NCI-H82 (cell line): ENCODE data around the gene RSPH10B2.
"Not testable (repeated sequence)": the region's sequence is repeated elsewhere in the genome, so short reads cannot be mapped to it uniquely, and the experiment has no call there.

Experiments
- DNase-seq: peaks from one replicate; lab custom pipeline; 2025; lab: John Stamatoyannopoulos, UW

Gene RSPH10B2

GRCh38 chr7:6792113-6792872 is 38.4 kb downstream of the RSPH10B2 start:
- DNase-seq = not testable (repeated sequence)

DNA sequence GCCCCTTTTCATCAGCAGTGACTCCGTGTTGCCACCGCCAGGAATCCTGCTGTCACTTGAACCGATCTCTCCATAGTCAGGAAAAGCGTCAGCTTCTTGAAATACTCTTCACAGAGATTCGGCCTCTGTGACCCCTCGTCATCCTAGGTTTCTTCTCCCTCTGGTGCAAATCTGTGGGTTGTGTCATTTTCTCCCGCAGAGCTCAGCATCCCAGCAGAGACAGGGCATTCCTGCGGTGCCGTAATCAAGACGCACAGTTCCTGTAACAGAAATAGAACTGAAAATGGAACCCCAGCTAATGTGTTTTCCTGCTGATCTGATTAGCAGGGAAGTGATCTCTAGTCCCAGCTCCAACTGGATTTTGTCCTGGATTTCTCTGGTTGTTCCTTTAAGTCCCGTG is 40.4 kb downstream of the RSPH10B2 start:
- not testable (repeated sequence) for DNase-seq

GRCh38 chr7:6797218-6797617 is 43.3 kb downstream of the RSPH10B2 start:
- not testable (repeated sequence) for DNase-seq

DNA sequence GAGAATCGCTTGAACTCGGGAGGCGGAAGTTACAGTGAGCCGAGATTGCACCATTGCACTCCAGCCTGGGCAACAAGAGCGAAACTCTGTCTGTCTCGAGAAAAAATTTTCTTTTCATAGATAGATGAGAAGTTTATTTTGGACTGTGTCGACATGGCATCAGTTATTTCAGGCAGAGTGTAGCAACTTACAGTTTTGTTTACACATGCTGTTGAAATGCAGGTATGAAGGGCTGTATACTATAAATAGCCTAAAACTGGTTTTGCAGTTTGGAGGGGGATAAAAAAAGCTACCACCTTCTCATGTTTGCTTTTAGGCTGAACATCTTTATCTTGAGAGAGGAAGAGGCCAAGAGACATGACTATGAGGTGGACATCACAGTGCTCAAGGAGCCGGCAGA is 44.1 kb downstream of the RSPH10B2 start:
- not testable (repeated sequence) for DNase-seq

DNA sequence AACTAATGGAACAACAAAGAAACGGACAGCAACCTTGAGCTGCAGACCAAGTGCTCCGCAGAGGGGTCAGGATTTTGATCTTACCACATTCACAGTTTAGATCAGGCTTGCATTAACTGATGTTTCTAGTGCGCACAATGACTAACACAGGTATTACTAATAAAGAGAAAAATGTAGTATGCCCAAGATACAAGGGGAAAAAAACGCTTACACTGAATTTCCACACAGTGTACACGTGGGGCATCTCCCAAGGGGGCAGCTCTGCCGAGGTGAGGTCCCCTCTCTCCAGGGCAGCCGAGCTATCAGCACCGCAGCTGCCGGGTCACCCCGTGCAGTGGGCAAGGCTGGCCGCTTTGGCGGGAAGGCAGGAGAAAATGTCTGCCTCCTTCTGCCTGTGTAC is 46.0 kb downstream of the RSPH10B2 start:
- not testable (repeated sequence) for DNase-seq

DNA sequence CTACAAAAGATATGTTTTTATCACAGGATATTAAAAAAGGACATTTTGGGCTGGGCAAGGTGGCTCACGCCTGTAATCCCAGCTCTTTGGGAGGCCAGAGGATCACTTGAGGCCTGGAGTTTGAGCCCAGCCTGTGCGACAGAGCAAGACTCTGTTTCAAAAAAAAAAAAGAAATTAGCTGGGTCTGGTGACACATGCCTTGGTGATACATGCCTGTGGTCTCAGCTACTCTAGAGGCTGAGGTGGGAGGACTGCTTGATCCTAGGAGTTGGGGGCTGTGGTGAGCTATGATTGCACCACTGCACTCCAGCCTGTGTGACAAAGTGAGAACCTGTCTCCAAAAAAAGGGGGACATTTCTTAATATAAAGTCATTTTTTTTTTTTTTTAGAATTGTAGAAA is 46.4 kb downstream of the RSPH10B2 start:
- DNase-seq = not testable (repeated sequence)

DNA sequence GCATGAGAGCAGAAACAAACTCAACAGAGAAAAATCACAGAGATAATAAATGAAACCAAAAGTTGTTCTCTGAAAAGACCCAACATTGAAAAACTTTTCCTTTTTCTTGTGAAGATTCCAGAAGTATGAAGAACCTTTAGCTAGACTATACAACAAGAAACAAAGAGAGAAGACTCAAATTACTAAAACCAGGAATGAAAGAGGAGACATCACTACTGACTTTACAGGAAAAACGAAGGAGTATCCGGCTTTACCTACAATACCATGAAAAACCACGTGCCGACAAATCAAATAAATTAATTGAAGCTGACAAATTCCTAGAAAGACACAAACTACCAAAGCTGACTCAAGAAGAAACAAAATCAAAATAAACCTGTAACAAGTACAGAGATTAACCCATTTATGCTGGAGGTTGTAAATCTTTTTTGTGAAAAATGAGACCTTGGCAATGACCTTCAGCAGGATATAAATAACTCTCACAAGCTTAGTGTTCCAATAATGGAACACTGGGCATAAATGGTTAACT is 53.6 kb downstream of the RSPH10B2 start:
- not testable (repeated sequence) for DNase-seq

DNA sequence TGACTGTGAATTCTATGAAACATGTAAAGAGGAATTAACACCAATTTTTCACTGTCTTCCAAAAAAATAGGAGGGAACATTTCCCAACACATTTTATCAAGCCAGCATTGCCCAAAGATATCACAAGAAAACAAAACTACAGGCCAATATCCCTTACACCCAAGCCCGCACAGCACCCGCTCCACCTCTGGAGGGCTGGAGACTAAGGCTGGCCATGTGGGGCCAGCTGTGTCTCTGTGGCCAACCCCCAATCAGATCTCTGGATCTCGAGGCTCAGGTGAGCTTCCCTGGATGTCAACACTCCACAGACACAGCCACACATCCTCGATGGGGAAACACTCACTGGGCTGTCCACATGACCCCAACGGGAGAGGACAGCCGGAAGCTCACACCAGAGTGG is 54.1 kb downstream of the RSPH10B2 start:
- not testable (repeated sequence) for DNase-seq

DNA sequence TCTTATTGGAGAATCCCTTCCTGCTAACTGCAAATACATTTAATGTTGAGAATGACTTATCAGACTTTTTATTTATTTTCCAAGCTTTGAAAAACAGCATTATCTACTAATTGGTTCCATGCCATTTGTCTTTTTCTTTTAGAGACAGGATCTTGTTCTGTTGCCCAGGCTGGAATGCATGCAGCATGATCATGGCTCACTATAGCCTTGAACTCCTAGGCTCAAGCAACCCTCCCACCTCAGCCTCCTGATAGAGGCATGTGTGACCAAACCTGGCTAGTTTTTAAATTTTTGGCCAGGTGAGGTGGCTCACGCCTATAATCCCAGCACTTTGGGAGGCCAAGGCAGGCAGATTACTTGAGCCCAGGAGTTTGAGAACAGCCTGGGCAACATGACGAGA is 59.1 kb downstream of the RSPH10B2 start:
- DNase-seq = not testable (repeated sequence)

- DNase-seq = not testable (repeated sequence)
Measured at GRCh38 chr7:6815470-6815869, 61.6 kb downstream of the RSPH10B2 start.

GRCh38 chr7:6821622-6822021 is 67.7 kb downstream of the RSPH10B2 start:
- not testable (repeated sequence) for DNase-seq

DNA sequence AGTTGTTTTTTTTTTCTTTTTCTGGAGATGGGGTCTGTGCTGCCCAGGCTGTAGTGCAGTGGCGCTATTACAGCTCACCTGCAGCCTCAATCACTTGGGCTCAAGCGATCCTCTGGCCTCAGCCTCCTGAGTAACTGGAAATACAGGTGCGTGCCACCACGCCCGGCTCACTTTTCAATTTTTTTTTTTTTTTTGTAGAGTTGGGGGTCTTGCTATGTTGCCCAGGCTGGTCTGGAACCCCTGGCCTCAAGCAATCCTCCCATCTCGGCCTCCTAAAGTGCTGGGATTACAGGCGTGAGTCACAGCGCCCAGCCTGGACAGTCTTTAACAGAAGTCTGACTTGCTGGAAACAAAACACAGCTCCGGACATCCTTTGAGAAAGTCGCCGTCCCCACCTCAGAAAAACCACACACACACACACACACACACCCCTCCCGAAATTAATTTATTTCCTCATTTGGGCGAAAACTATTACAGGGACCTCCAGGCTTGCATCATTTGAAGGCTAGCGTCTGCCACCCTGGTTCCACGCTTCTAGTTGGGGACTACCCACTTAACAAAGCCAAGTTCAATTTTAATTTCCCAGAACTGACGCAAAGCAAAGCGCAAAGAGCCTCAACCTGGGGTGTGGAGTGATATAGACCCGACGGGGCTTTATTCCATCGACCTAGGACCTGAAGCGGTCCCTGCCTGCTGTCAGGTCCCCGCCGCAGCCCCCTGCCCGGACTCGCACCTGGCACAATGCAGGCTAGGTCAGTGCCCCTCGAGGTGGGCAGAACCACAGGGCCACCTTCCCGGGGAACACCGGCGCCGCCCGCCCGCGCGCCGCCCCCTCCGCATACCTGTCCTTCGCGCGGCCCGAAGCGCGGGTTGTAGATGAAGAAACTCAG is 71.6 kb downstream of the RSPH10B2 start:
- not testable (repeated sequence) for DNase-seq

DNA sequence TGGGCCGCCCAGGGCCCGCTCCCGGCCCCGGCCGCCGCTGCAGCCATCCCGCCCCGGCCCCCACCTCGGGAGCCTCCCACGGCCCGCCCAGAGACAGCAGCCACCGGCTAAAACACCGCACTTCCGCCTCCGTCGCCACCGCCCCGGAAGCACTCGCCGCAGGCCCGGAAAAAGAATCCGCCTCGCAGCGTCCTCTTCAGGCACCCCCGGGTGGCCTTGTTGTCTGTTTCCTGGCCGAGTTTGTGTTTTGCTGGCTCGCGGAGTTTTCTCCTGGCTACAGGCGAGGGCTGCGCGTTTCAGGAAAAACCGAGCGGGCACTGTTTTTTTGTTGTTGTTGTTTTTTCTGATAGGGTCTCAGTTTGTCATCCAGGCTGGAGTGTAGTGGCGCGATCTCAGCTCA is 72.2 kb downstream of the RSPH10B2 start, which contains the start of gene CCZ1B:
Gene CCZ1B (minus strand): TSS at position 125 of the 400 bp plus-strand sequence. CDS start 78 bp downstream, at position 47.
- peak; percentile 80 for DNase-seq

GRCh38 chr7:6827180-6827579 is 73.3 kb downstream of the RSPH10B2 start:
- peak; percentile 94 for DNase-seq

GRCh38 chr7:6829616-6830015 is 75.7 kb downstream of the RSPH10B2 start:
- not testable (repeated sequence) for DNase-seq

DNA sequence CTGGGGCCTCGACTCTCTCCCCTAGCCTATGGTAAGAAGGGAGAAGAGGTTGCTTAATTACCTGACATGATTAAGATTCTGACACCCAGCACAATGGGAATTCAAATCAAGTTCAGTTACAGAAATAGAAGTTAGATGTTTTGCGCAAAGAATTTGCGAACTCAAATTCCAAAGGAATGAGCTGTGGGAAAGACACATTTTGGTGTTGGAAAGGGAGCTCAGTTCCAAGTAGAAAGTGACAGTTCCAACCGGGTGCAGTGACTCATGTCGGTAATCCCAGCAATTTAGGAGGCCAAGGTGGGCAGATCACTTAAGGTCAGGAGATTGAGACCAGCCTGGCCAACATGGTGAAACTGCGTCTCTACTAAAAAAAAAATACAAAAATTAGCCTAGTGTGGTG is 76.1 kb downstream of the RSPH10B2 start:
- DNase-seq = not testable (repeated sequence)

DNA sequence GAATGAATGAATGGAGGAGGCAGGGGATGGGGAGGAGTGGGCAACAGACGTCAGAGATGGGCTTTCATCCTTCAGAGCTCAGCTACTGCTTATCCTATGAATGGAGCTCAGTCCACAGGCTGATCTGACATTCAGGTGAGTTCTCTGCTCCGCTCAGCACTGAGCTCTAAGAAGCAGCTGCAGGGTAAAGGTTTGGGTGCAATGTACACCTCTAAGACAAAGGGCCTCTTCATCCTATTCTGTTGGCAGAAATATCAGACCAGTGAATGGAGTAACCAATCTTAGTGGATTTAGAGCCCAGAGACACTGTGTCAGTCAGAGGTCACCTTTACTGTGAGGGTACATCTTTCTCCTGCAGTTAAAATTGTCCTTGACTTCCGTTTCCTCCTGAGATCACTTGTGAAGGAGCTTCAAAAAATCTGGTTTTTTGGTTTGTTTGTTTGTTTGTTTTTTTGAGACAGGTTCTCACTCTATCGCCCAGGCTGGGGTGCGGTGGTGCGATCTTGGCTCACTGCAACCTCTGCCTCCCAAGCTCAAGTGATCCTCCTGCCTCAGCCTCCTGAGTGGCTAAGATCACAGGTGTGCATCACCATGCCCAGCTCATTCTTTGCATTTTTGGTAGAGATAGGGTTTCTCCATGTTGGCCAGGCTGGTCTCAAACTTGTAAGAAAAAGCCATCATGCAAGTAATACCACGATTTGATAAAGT is 77.3 kb downstream of the RSPH10B2 start:
- DNase-seq = no peak

DNA sequence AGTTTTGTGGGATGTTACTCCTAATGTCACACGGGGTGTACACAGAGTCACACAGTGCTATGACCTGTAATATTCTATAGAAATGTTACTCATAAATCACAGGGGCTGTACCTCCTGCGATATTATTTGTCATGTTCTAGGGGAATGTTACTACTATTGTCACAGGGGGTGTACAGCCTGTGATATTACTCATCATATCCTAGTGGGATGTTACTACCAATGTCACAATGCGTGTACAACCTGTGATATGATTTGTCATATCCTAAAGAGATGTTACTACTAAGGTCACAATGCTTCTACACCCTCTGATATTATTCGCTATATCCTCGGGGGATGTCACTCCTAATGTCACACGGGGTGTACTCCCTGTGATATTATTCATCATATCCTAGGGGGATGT is 79.7 kb downstream of the RSPH10B2 start:
- no peak for DNase-seq

DNA sequence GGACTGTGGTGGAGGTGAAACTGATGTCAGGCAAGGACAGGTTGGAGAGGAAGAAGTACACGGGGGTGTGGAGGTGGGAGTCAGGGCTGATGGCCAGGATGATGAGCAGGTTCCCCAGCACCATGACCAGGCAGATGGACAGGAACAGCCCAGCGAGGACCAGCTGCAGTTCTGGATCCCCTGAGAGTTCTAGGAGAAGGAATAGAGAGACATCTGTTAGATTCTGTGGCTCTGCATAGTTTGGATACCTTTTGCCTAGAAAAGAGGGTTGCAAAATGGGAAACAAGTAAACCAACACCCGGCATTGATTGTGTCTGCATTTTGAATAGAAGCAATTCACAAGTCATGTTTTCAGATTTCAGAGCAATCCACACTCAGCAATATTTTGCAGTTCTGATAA is 81.6 kb downstream of the RSPH10B2 start:
- DNase-seq = not testable (repeated sequence)

- not testable (repeated sequence) for DNase-seq
Measured at GRCh38 chr7:6837081-6837480, 83.2 kb downstream of the RSPH10B2 start.

- DNase-seq = not testable (repeated sequence)
Measured at GRCh38 chr7:6842278-6842921, 88.5 kb downstream of the RSPH10B2 start.
